Mesodermal cell (in vitro differentiated cells): ENCODE results near the gene HBS1L.

Experiments
- H3K27ac ChIP-seq: 2 replicates; pipeline ENCODE4 v1.7.0; 2013; ENCODE audit warnings: mild to moderate bottlenecking, low read depth, low read length, moderate library complexity; ENCODE audit not compliant: severe bottlenecking
- H3K36me3 ChIP-seq: 2 replicates; pipeline ENCODE4 v1.7.1; 2013; ENCODE audit warnings: mild to moderate bottlenecking, low read length, moderate library complexity; ENCODE audit not compliant: control insufficient read depth, insufficient read depth
- H3K4me1 ChIP-seq: one replicate; pipeline ENCODE4 v1.7.1; 2013; ENCODE audit warnings: mild to moderate bottlenecking, low read length; ENCODE audit not compliant: insufficient read depth, control insufficient read depth, poor library complexity, severe bottlenecking
- H3K4me3 ChIP-seq: 2 replicates; pipeline ENCODE4 v1.7.0; 2013; ENCODE audit warnings: low read length, control low read depth, mild to moderate bottlenecking; ENCODE audit not compliant: insufficient read depth, poor library complexity, severe bottlenecking; ENCODE audit errors: extremely low read depth
- H3K9me3 ChIP-seq: 2 replicates; pipeline ENCODE4 v1.7.1; 2013; ENCODE audit warnings: mild to moderate bottlenecking, low read length, moderate library complexity; ENCODE audit not compliant: control insufficient read depth
- WGBS, 2 experiments: methylation state at CpG; one replicate each; pipeline ENCODE4 v1.1.5; 2013; ENCODE audit warnings: missing lambda C conversion rate in 2 of 2; ENCODE audit not compliant: insufficient coverage in 2 of 2; 5-methylcytosine and 5-hydroxymethylcytosine counted together

HBS1L gene

GRCh38 chr6:135089901-135090300, 35.3 kb upstream of the HBS1L start:
- no peaks in the 10 kb centered on the region for H3K4me1 ChIP-seq
- no peak overlapping the region for H3K4me3 ChIP-seq
- H3K27ac ChIP-seq = no peak overlapping the region
- H3K36me3 ChIP-seq = no peaks in the 10 kb centered on the region
- H3K9me3 ChIP-seq = no peaks in the 10 kb centered on the region
- no CpG with 5 or more reads among the region's 4 CpGs for WGBS, 2 experiments

- H3K9me3 ChIP-seq = no peaks in the 10 kb centered on the region
- H3K27ac ChIP-seq = no peak overlapping the region
- no peak overlapping the region for H3K4me3 ChIP-seq
- no peaks in the 10 kb centered on the region for H3K4me1 ChIP-seq
- no peaks in the 10 kb centered on the region for H3K36me3 ChIP-seq
- 90% methylated on average over 2 of the region's 3 CpGs; no CpG with 5 or more reads in 1 of the 2 experiments for WGBS, 2 experiments
Measured at GRCh38 chr6:135088818-135089809, 34.5 kb upstream of the HBS1L start.

- H3K4me3 ChIP-seq = no peak overlapping the region
- WGBS, 2 experiments = 100% methylated on average over 1 of the region's 1 CpG; no CpG with 5 or more reads in 1 of the 2 experiments
- no peaks in the 10 kb centered on the region for H3K4me1 ChIP-seq
- no peaks in the 10 kb centered on the region for H3K9me3 ChIP-seq
- H3K27ac ChIP-seq = no peak overlapping the region
- no peaks in the 10 kb centered on the region for H3K36me3 ChIP-seq
Measured at GRCh38 chr6:135088281-135088680, 33.7 kb upstream of the HBS1L start.

- 87% methylated on average over 3 of the region's 5 CpGs; no CpG with 5 or more reads in 1 of the 2 experiments for whole genome bisulfite sequencing, 2 experiments
- no peaks in the 10 kb centered on the region for H3K9me3 ChIP-seq
Measured at GRCh38 chr6:135087803-135088202, 33.2 kb upstream of the HBS1L start.

GRCh38 chr6:135087403-135087802, 32.8 kb upstream of the HBS1L start:
- no peak overlapping the region for H3K4me3 ChIP-seq
- H3K36me3 ChIP-seq = no peaks in the 10 kb centered on the region
- no peaks in the 10 kb centered on the region for H3K9me3 ChIP-seq
- WGBS, 2 experiments = 83% methylated on average over 1 of the region's 3 CpGs; no CpG with 5 or more reads in 1 of the 2 experiments
- no peak overlapping the region for H3K27ac ChIP-seq
- no peaks in the 10 kb centered on the region for H3K4me1 ChIP-seq

More at GRCh38 chr6:135087803-135088202, 33.2 kb upstream of the HBS1L start:
- H3K27ac ChIP-seq = no peak overlapping the region
- H3K36me3 ChIP-seq = no peaks in the 10 kb centered on the region
- no peaks in the 10 kb centered on the region for H3K4me1 ChIP-seq
- H3K4me3 ChIP-seq = no peak overlapping the region

GRCh38 chr6:135086414-135086764, 31.8 kb upstream of the HBS1L start:
- Histone ChIP-seq H3K4me1 (no peaks in the 10 kb centered on the region), H3K9me3 (no peaks in the 10 kb centered on the region), H3K36me3 (no peaks in the 10 kb centered on the region), H3K27ac (no peak overlapping the region), H3K4me3 (no peak overlapping the region)
- no CpG with 5 or more reads among the region's 5 CpGs for WGBS, 2 experiments

- Histone ChIP-seq H3K27ac (no peak overlapping the region), H3K36me3 (no peaks in the 10 kb centered on the region)
- 80% methylated on average over 1 of the region's 1 CpG; no CpG with 5 or more reads in 1 of the 2 experiments for WGBS, 2 experiments
Measured at GRCh38 chr6:135085700-135086413, 31.2 kb upstream of the HBS1L start.

GRCh38 chr6:135084916-135085269, 30.3 kb upstream of the HBS1L start:
- H3K4me1 ChIP-seq = no peaks in the 10 kb centered on the region
- WGBS, 2 experiments = 100% methylated on average over 1 of the region's 1 CpG; no CpG with 5 or more reads in 1 of the 2 experiments
- no peak overlapping the region for H3K4me3 ChIP-seq
- H3K9me3 ChIP-seq = no peaks in the 10 kb centered on the region
- H3K36me3 ChIP-seq = no peaks in the 10 kb centered on the region
- H3K27ac ChIP-seq = no peak overlapping the region

More at GRCh38 chr6:135085700-135086413, 31.2 kb upstream of the HBS1L start:
- H3K9me3 ChIP-seq = no peaks in the 10 kb centered on the region
- no peak overlapping the region for H3K4me3 ChIP-seq
- H3K4me1 ChIP-seq = no peaks in the 10 kb centered on the region

GRCh38 chr6:135084001-135084915, 29.6 kb upstream of the HBS1L start:
- 78 to 92% methylated on average over 3 to 4 of the region's 5 CpGs for WGBS, 2 experiments
- no peaks in the 10 kb centered on the region for H3K4me1 ChIP-seq
- H3K27ac ChIP-seq = no peak overlapping the region
- no peaks in the 10 kb centered on the region for H3K36me3 ChIP-seq
- no peak overlapping the region for H3K4me3 ChIP-seq
- no peaks in the 10 kb centered on the region for H3K9me3 ChIP-seq

GRCh38 chr6:135081966-135082365, 27.3 kb upstream of the HBS1L start:
- no peaks in the 10 kb centered on the region for H3K9me3 ChIP-seq
- no CpG with 5 or more reads among the region's 1 CpG for WGBS, 2 experiments
- no peaks in the 10 kb centered on the region for H3K4me1 ChIP-seq
- H3K36me3 ChIP-seq = no peaks in the 10 kb centered on the region
- no peak overlapping the region for H3K27ac ChIP-seq
- H3K4me3 ChIP-seq = no peak overlapping the region
